SK-N-MC (cell line): ENCODE measurements around the gene CEP104.

ENCODE experiments used
- EZH2 ChIP-seq: fragments of 200-600 bp; sonication (generic); IDR thresholded peaks from one replicate; pipeline ENCODE4 v1.6.1; 2017; ENCODE audit warnings: antibody characterized with exemption
- POLR2AphosphoS5 ChIP-seq: IDR thresholded peaks from 2 replicates; pipeline ENCODE4 v1.6.1; 2012; ENCODE audit warnings: mild to moderate bottlenecking, low read depth, low read length, borderline replicate concordance

DNA sequence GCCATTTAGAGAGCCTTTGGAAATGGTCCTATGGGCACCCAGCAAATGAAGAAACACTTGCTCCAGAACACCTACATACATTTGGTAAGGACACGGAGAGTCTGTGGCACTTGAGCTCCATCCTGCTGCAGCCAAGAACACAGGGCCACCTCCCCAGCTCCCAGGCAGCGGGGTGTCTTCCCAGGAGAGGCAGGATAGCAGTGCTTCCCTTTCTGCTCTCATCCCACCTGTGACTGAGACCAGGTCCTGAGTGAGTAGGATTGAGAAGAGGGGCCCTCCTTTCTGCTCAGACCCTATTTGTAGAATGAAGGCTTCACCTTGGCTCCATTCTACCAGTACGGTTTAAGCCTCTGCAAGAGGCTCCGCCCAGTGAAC, 38.9 kb upstream of the CEP104 start:
- TF ChIP-seq POLR2AphosphoS5 (no peak), EZH2 (no peak)
